Measurements from ENCODE around the gene MRPL20.
"Not testable (repeated sequence)": the region's sequence is repeated elsewhere in the genome, so short reads cannot be mapped to it uniquely, and the experiment has no call there.

Gene MRPL20

GRCh38 chr1:1406821-1407635, at the start of gene MRPL20:
Gene MRPL20 (minus strand): TSS chr1:1407293. CDS start chr1:1407217, 76 bp downstream.
- DNase-seq = peak; percentile 96

- not testable (repeated sequence) for DNase-seq
Observed at GRCh38 chr1:1456683-1457255, 49.7 kb upstream of the MRPL20 start.

GRCh38 chr1:1455934-1456333, 48.8 kb upstream of the MRPL20 start:
- DNase-seq = not testable (repeated sequence)

- DNase-seq = no peak
Observed at GRCh38 chr1:1455366-1455884, 48.3 kb upstream of the MRPL20 start.

- DNase-seq = not testable (repeated sequence)
Observed at GRCh38 chr1:1454286-1455056, 47.4 kb upstream of the MRPL20 start.

GRCh38 chr1:1452882-1453281, 45.8 kb upstream of the MRPL20 start:
- no peak for DNase-seq

- not testable (repeated sequence) for DNase-seq
Observed at GRCh38 chr1:1452365-1452739, 45.3 kb upstream of the MRPL20 start.

GRCh38 chr1:1451696-1452364, 44.7 kb upstream of the MRPL20 start:
- no peak for DNase-seq

GRCh38 chr1:1450616-1451015, 43.5 kb upstream of the MRPL20 start:
- DNase-seq = not testable (repeated sequence)

- no peak for DNase-seq
Observed at GRCh38 chr1:1449099-1449739, 42.1 kb upstream of the MRPL20 start, which contains the start of gene ATAD3C. Gene ATAD3C (plus strand): TSS chr1:1449689. CDS start chr1:1450684, 995 bp downstream.

GRCh38 chr1:1446631-1447030, 39.5 kb upstream of the MRPL20 start:
- not testable (repeated sequence) for DNase-seq

GRCh38 chr1:1442069-1442770, 35.1 kb upstream of the MRPL20 start:
- DNase-seq = no peak

GRCh38 chr1:1441002-1441888, 34.2 kb upstream of the MRPL20 start:
- peak; percentile 63 for DNase-seq

GRCh38 chr1:1440262-1441001, 33.3 kb upstream of the MRPL20 start:
- no peak for DNase-seq

GRCh38 chr1:1439546-1440261, 32.6 kb upstream of the MRPL20 start:
- no peak for DNase-seq

GRCh38 chr1:1438531-1439381, 31.7 kb upstream of the MRPL20 start:
- no peak for DNase-seq

GRCh38 chr1:1437904-1438376, 30.8 kb upstream of the MRPL20 start:
- DNase-seq = no peak

All from activated CD4-positive, CD25-positive, alpha-beta regulatory T cell treated with anti-CD3 and anti-CD28 coated beads, Interleukin-2, amount 50 U/mL, for 72 hours (primary cell).